GM03348 (cell line): ENCODE data around the gene LPCAT2.

ENCODE experiments used
- DNase-seq: peaks from one replicate; pipeline ENCODE4 v3.0.0; 2012; ENCODE audit warnings: low spot score

The LPCAT2 gene

GRCh38 chr16:55481023-55481422 is 27.8 kb upstream of the LPCAT2 start:
- DNase-seq: no peak

- no peak for DNase-seq
These were observed 26.8 kb upstream of the LPCAT2 start for GRCh38 chr16:55482056-55482455.

- DNase-seq: peak; percentile 87
These were observed 21.6 kb upstream of the LPCAT2 start for GRCh38 chr16:55487048-55487803.

GRCh38 chr16:55488306-55488705 is 20.6 kb upstream of the LPCAT2 start:
- DNase-seq: no peak

- DNase-seq: no peak
These were observed 19.5 kb upstream of the LPCAT2 start for GRCh38 chr16:55489119-55489955.

DNA sequence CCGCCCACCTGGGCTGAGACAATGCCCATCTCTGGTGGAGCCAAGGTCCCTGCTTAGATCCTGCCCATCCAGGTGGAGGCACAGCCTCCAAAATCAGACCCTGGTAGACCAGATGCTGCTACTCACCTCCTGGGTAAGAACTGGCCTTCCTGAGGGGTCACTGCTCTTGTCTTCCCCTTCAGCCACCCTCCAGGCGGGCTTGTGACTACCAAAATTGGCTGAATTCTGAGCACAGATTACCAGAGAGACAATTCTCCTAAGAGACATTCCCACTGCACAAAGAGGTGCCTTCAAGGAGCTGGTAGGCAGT is 19.0 kb upstream of the LPCAT2 start:
- no peak for DNase-seq

DNA sequence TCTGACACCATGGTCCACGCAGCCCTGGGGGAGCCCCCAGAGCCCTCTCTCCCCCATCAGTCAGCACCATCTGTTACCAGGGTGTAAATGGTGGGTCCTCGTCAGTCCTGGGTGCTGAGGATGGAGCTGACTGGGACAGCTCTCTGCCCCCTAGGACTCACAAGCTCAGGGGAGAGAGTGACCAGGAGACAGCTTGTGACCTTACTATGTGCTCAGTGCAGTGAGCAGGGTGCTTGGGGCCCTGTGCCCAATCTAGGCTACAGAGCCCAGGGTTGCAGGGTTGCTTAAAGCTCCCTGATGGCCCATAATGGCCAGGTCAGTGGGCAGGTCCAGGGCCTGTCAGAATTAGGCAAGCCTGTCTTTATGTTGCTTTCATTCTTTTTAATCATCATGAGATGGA is 18.6 kb upstream of the LPCAT2 start:
- DNase-seq: no peak

DNA sequence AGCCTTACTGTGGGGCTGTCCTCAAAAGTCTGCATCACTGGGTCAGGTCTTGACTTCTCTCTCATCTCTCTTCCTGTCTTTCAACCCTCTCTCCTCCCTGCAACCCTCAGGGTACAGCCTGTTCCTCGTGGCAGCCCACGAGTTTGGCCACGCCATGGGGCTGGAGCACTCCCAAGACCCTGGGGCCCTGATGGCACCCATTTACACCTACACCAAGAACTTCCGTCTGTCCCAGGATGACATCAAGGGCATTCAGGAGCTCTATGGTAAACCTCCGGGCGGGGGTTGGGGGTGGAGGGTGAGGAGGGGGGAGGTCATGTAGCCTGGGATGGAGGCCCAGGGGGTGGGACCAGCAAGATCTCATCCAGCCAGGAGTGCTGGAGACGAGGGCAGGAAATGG is 17.2 kb upstream of the LPCAT2 start:
- DNase-seq: no peak

DNA sequence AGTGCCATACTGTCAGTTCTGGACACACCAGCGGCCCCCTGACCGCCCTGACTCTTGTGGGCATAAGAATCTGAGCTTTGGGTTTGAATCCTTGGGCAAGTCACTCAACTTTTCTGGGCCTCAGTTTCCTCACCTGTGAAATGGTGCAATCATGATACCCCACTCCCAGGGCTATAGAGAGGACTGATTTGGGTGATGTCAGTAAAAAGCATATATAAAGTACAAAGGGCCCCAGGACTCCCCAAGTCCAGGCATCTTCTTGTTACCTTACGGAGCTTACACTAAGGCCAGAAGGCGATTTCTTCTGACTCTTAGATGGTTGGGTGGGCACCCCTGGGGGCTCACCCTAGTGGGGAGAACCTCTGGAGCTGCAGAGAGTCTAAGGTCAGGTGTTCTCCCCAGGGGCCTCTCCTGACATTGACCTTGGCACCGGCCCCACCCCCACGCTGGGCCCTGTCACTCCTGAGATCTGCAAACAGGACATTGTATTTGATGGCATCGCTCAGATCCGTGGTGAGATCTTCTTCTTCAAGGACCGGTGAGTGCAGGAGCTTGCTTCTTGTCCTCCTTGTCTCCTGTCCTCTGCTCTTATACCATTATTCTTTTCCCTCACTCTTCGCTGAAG is 16.0 kb upstream of the LPCAT2 start:
- no peak for DNase-seq

GRCh38 chr16:55494994-55495421 is 13.9 kb upstream of the LPCAT2 start:
- DNase-seq: peak; percentile 77

GRCh38 chr16:55495616-55496289 is 13.1 kb upstream of the LPCAT2 start:
- peak; percentile 76 for DNase-seq

- DNase-seq: no peak
These were observed 12.2 kb upstream of the LPCAT2 start for GRCh38 chr16:55496509-55497145.

DNA sequence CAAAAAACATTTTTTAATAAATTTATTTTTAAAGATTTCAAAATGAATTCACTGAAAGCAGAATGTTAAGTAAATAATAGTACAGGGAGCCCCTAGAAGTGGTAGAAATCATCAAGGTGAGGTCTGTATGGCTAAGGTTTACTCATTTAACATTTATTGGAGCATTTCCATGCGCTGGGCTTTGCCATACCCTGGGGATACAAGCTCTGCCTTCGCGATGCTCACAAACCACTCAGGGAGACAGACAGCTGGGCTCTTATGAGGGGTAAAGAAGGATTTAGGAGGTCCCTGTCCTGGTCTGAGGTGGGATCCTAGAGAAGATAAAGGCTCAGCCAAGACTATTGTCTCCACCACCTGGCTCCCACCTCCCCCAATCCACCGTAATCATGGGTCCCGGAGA is 11.3 kb upstream of the LPCAT2 start:
- no peak for DNase-seq

GRCh38 chr16:55498101-55498500 is 10.8 kb upstream of the LPCAT2 start:
- DNase-seq: no peak

DNA sequence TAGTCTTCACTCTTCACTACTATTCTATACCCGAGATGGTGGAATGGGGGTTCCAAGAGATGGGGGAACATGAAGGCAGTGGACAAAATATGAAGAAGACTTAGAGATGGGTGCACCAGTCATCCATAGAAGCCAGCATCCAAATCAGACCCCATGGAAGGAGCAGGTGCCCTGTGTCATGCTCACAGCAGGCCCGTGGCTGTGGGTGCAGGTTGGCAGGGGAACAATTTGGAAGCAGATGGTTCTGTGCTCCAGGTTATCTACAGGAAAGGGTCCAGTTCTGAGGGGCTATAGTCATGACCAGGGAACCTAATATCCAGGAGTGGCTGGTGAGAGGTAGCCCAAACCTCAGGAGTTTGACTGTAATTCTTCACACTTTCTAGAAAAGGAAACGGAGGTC is 9.6 kb upstream of the LPCAT2 start:
- no peak for DNase-seq

- DNase-seq: peak; percentile 91
These were observed 8.8 kb upstream of the LPCAT2 start for GRCh38 chr16:55499951-55500529.

GRCh38 chr16:55500530-55501011 is 8.3 kb upstream of the LPCAT2 start:
- DNase-seq: peak; percentile 50

DNA sequence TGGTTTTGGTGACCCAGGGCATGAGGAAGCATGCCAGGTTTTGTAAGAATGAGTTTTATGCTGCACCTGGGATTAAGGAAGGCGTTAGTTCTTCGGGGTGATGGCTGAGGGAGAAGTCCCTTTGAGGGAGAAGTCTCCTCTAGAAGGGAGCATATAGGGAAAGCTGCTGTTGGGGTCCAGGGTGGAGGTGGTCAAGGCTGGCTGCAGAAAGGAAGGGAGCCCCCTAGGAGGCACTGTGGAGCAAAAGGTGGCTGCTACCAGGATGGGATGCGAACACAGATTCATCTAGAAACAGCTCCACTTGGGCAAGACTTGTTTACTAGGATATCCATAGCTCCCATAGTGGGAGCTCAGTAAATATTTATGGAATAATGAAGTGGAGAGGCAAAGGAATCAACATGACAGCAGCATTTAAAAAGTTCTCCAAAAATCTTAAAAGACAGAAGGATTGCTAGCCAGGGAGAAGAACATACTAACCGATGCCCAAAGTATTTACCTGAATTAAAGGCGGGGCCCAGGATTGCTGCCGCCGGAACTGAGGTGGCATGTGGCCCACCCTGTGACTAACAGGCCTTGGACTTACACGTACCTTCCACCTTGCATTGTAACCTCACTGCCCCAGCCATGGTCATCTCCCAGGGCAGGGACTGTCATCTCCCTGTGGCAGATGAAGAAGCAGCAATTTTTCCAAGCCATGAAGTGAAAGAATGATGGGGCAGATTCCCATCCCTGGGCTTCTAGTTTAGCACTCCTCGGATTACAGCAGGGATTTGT is 7.1 kb upstream of the LPCAT2 start:
- no peak for DNase-seq

DNA sequence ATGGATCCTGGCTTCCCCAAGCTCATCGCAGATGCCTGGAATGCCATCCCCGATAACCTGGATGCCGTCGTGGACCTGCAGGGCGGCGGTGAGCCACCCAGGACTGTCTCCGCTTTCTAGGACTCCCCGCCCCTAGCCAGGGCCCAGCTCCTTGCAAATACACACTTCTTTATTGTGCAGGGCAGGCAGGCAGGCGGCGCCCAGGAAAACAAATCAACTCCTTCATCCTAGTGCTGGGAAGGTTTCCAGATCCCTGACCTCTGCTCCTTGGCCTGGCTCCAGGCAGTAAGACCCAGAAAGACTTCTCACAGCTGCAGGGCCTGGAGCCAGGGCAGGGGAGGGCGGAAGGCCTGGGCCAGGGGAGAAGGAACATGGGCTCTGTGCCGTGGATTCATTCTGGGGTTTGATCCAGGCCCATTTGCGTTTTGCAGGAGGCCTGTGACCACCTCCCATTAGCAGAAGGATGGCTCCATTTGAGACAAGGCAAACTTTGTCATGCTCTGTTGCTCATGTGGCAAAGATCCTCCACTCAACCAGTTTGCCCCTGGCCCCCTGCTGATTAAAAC is 6.0 kb upstream of the LPCAT2 start:
- peak; percentile 56 for DNase-seq
